Mesenchymal stem cell (in vitro differentiated cells and primary cell): Measurements from ENCODE around the gene CTF1.

Source experiments
- DNase-seq: peaks from one replicate; pipeline ENCODE4 v3.0.0-alpha.2; 2013
- H2AFZ ChIP-seq: one replicate; pipeline ENCODE4 v1.6.1; 2013; ENCODE audit warnings: low read depth, mild to moderate bottlenecking, control low read depth, inconsistent platforms, low read length, moderate library complexity
- H2AK5ac ChIP-seq: 2 replicates; pipeline ENCODE4 v1.6.1; 2013; ENCODE audit warnings: low read length, moderate library complexity, mild to moderate bottlenecking, inconsistent platforms; ENCODE audit not compliant: severe bottlenecking
- H2BK120ac ChIP-seq: one replicate; pipeline ENCODE4 v1.6.1; 2013; ENCODE audit warnings: low read depth, mild to moderate bottlenecking, inconsistent platforms, low read length, moderate library complexity
- H2BK12ac ChIP-seq, 2 experiments: one replicate each; pipeline ENCODE4 v1.6.1; 2013; ENCODE audit warnings: inconsistent platforms in 2 of 2, low read length in 2 of 2, mild to moderate bottlenecking in 2 of 2, moderate library complexity in 2 of 2, control low read depth in 1 of 2
- H2BK15ac ChIP-seq: one replicate; pipeline ENCODE4 v1.6.1; 2013; ENCODE audit warnings: mild to moderate bottlenecking, low read depth, inconsistent platforms; ENCODE audit not compliant: poor library complexity, severe bottlenecking
- H2BK5ac ChIP-seq: 2 replicates; pipeline ENCODE4 v1.6.1; 2013; ENCODE audit warnings: low read depth, mild to moderate bottlenecking, low read length, control low read depth, inconsistent platforms; ENCODE audit not compliant: poor library complexity, severe bottlenecking
- H3K14ac ChIP-seq, 2 experiments: one replicate each; pipeline ENCODE4 v1.6.1; 2013; ENCODE audit warnings: inconsistent platforms in 2 of 2, low read length in 2 of 2, control low read depth in 1 of 2, mild to moderate bottlenecking in 1 of 2, moderate library complexity in 1 of 2
- H3K18ac ChIP-seq, 2 experiments: one replicate each; pipeline ENCODE4 v1.6.1; 2013; ENCODE audit warnings: inconsistent platforms in 2 of 2, low read length in 2 of 2, control low read depth in 1 of 2, low read depth in 1 of 2, mild to moderate bottlenecking in 1 of 2
- H3K23ac ChIP-seq, 2 experiments: one replicate each; pipeline ENCODE4 v1.6.1; 2013; ENCODE audit warnings: inconsistent platforms in 2 of 2, low read length in 2 of 2, mild to moderate bottlenecking in 2 of 2, moderate library complexity in 2 of 2, control low read depth in 1 of 2
- H3K27ac ChIP-seq: 2 replicates; pipeline ENCODE4 v1.5.1; 2013; ENCODE audit warnings: mild to moderate bottlenecking, moderate library complexity, low read length, control low read depth, inconsistent platforms; ENCODE audit not compliant: poor library complexity, severe bottlenecking
- H3K27me3 ChIP-seq, 2 experiments: 2 replicates each; pipeline versions ENCODE4 v1.6.1 to v1.7.0; 2013; ENCODE audit warnings: low read length in 2 of 2, mild to moderate bottlenecking in 2 of 2, moderate library complexity in 2 of 2, control low read depth in 1 of 2, inconsistent platforms in 1 of 2; ENCODE audit not compliant: control insufficient read depth in 1 of 2, insufficient read depth in 1 of 2
- H3K36me3 ChIP-seq, 2 experiments: 2 replicates each; pipeline versions ENCODE4 v1.6.1 to v1.7.0; 2013; ENCODE audit warnings: low read length in 2 of 2, control low read depth in 1 of 2, inconsistent platforms in 1 of 2, low read depth in 1 of 2, mild to moderate bottlenecking in 1 of 2; ENCODE audit not compliant: insufficient read depth in 2 of 2, control insufficient read depth in 1 of 2
- H3K4ac ChIP-seq, 2 experiments: one replicate each; pipeline ENCODE4 v1.6.1; 2013; ENCODE audit warnings: inconsistent platforms in 2 of 2, low read length in 2 of 2, mild to moderate bottlenecking in 2 of 2, moderate library complexity in 2 of 2, control low read depth in 1 of 2, low read depth in 1 of 2
- H3K4me1 ChIP-seq: 2 replicates; pipeline ENCODE4 v1.6.1; 2013; ENCODE audit warnings: low read depth, low read length, control low read depth; ENCODE audit not compliant: control insufficient read depth, insufficient read depth
- H3K4me2 ChIP-seq: 2 replicates; pipeline ENCODE4 v1.6.1; 2013; ENCODE audit warnings: low read length, mild to moderate bottlenecking, inconsistent platforms; ENCODE audit not compliant: poor library complexity, severe bottlenecking
- H3K4me3 ChIP-seq, 2 experiments: 2 replicates each; pipeline versions ENCODE4 v1.5.1 to v1.7.0; 2013; ENCODE audit warnings: low read length in 2 of 2, mild to moderate bottlenecking in 2 of 2, control low read depth in 1 of 2, low read depth in 1 of 2; ENCODE audit not compliant: insufficient read depth in 1 of 2
- H3K79me1 ChIP-seq: replicated peaks from 2 replicates; pipeline ENCODE4 v1.6.1; 2013; ENCODE audit warnings: mild to moderate bottlenecking, control low read depth, low read length, inconsistent platforms; ENCODE audit not compliant: poor library complexity, severe bottlenecking
- H3K9ac ChIP-seq: 2 replicates; pipeline ENCODE4 v1.7.0; 2013; ENCODE audit warnings: mild to moderate bottlenecking, low read length, moderate library complexity
- H3K9me3 ChIP-seq: 2 replicates; pipeline ENCODE4 v1.7.0; 2013; ENCODE audit warnings: mild to moderate bottlenecking, low read length; ENCODE audit not compliant: control insufficient read depth
- H4K8ac ChIP-seq: one replicate; pipeline ENCODE4 v1.6.1; 2013; ENCODE audit warnings: inconsistent platforms, mild to moderate bottlenecking, low read length, moderate library complexity
- H4K91ac ChIP-seq: one replicate; pipeline ENCODE4 v1.6.1; 2013; ENCODE audit warnings: mild to moderate bottlenecking, low read length, inconsistent platforms
- WGBS: methylation state at CpG from one replicate; pipeline ENCODE4 v1.1.7; 2013; ENCODE audit warnings: mixed read lengths; 5-methylcytosine and 5-hydroxymethylcytosine counted together

Gene CTF1

DNA sequence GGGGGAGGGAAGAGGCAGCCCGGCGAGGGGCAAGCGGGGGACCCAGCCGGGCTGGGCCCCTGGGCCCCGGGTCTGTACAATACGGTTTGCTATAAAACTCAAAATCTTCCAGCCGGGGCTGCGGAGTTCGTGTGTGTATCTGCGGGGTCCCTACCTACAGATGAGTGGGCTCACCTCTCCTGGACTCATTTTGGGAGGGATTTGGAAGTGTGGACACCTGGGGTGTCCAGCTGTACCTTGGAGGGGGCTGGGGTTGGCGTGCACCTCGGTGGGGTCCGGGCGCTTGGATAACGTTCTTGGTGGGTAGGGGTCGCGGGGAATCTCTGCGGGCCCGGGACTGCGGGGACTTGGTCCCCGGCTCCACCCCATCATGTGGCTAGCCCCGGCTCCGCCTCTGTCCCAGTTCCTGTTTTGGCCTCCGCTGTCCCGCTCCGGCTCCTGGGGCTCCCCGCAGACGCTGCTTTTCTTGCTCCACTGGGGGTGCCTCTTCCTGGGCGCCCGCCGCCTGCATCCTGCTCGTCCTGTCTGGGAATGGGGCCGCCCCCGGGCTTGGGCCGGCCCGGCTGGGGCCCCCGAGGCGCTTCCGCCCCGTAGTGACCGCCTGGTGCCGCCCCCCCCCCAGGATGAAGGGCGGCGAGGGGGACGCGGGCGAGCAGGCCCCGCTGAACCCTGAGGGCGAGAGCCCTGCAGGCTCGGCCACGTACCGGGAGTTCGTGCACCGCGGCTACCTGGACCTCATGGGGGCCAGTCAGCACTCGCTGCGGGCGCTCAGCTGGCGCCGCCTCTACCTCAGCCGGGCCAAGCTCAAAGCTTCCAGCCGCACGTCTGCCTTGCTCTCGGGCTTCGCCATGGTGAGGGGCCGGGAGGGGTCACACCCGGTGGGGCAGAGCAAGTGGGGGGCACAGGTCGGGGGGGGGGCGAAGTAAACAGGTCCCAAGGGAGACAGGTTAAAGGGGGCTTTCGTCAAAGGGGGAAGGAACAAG is 52.5 kb downstream of the CTF1 start, which contains the start of gene ORAI3:
TSS of gene ORAI3 (plus strand) at position 402 of the 983 bp plus-strand sequence. CDS start at position 624, 222 bp downstream.
- Histone ChIP-seq H3K27ac (peak within 1 kb of the TSS; percentile 92), H3K23ac (peak within 1 kb of the TSS in 1 of 2 experiments; percentile 53), H3K4me2 (peak within 1 kb of the TSS; percentile 74), H3K36me3 (peaks cover 33 to 36% of the 10 kb centered on the region in 2 experiments), H3K9ac (peak within 1 kb of the TSS; percentile 98), H2BK120ac (peak within 1 kb of the TSS; percentile 98), H2AK5ac (peak within 1 kb of the TSS; percentile 91), H3K4me1 (peaks cover 31% of the 10 kb centered on the region), H4K8ac (peak within 1 kb of the TSS; percentile 97), H3K14ac (peak within 1 kb of the TSS; percentile 65 to 96), H3K9me3 (no peaks in the 10 kb centered on the region), H2AFZ (peak within 1 kb of the TSS; percentile 55), H3K27me3 (no peaks in the 10 kb centered on the region), H3K4ac (peak within 1 kb of the TSS; percentile 71 to 99), H3K4me3 (peak within 1 kb of the TSS; percentile 82 to 99), H3K79me1 (peaks cover 18% of the 10 kb centered on the region), H4K91ac (peak within 1 kb of the TSS; percentile 97), H2BK12ac (peak within 1 kb of the TSS; percentile 46 to 61), H2BK5ac (peak within 1 kb of the TSS; percentile 76), H2BK15ac (peak within 1 kb of the TSS; percentile 88), H3K18ac (peak within 1 kb of the TSS; percentile 86 to 91)
- WGBS = under 1% methylated on average over 59 of the region's 70 CpGs
- peak; percentile 82 for DNase-seq

DNA sequence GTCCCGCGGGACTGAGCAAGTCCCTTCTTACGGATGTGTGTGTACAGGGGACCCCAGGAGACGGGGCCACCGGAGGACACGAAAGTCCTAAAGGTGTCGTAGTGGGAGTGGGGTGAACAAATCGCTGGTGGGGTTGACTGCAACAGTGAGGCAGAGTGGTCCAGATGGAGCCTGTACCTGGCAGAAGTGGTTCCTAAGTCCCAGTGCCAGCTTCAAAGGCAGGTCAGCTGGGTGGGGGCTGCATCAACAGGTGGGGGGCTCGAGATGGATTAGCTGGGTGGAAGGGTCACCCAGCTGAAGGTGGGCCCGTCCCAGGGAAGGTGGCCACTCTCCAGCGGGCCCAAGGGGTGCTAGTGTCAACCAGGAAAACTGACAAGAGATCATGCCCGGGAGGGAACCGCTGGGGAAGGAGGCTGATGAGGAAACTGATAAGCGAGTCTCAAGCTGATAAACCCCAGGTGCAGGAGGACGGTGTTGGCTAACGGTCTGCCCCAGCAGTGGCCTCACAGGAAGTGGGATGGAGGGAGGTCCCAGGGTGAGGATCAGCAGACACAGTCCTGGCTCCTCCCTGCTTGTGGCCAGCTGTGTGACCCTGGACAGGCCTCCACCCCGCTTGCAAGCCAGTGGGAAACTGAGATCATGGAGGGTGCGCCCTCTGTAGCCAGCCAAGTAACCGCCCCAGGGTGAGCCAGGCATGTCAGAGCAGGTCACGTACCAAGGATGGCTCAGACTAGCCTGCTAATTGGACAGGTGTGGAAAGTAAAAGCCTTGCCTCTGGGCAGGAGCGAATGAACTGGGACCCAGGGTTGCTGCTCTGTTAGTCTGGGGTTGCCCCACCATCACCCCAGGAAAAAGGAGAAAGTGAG is 53.5 kb downstream of the CTF1 start:
- WGBS = 6% methylated on average over 21 of the region's 21 CpGs
- Histone ChIP-seq H3K9me3 (no peaks in the 10 kb centered on the region), H3K36me3 (peaks cover 24 to 31% of the 10 kb centered on the region in 2 experiments), H4K8ac (peak overlapping the region; percentile 58), H2AFZ (no peak overlapping the region), H2BK12ac (peak overlapping the region; percentile 46 to 83), H2AK5ac (peak overlapping the region; percentile 29), H3K23ac (no peak overlapping the region), H3K79me1 (peaks cover 16% of the 10 kb centered on the region), H4K91ac (peak overlapping the region; percentile 97), H3K4me2 (peak overlapping the region; percentile 74), H3K9ac (peak overlapping the region; percentile 98), H2BK5ac (no peak overlapping the region), H3K14ac (peak overlapping the region in 1 of 2 experiments; percentile 90), H3K27ac (peak overlapping the region; percentile 43), H3K27me3 (no peaks in the 10 kb centered on the region), H3K4me1 (peaks cover 31% of the 10 kb centered on the region), H3K18ac (peak overlapping the region; percentile 86 to 91), H2BK15ac (peak overlapping the region; percentile 88), H2BK120ac (peak overlapping the region; percentile 98), H3K4ac (peak overlapping the region; percentile 69 to 98), H3K4me3 (peak overlapping the region; percentile 82 to 99)
- DNase-seq = peak; percentile 92

DNA sequence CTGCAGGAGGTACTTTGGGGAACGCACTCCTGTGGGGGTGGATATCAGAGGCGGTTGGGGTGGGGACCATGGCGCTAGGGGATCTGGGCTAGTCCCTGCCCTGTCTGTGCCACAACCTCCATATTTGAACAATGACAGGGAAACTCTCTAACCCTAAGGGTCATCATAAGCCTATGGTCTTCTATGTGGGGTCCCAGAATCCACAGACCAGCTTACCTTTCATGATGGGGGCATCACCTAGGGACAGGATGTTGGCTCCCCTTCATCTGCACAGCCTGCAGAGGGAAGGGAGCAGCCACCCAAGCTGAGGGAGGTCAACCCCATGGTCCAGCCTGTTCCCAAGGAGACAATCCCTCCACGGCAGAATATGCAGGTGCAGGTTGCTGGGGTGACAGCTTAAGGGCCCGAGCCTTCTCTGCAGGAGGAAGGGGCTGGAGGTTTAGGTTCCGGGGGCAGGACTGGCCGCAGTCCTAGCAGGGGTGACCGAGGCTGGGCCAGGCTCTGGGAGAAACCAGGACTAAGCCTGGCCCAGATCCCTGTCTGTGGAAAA is 54.2 kb downstream of the CTF1 start:
- Histone ChIP-seq H2BK120ac (no peak overlapping the region), H2BK15ac (no peak overlapping the region), H3K14ac (peak overlapping the region in 1 of 2 experiments; percentile 56), H2AK5ac (peak overlapping the region; percentile 24), H3K9ac (peak overlapping the region; percentile 98), H3K9me3 (no peaks in the 10 kb centered on the region), H2BK5ac (no peak overlapping the region), H3K27me3 (no peaks in the 10 kb centered on the region), H3K4me2 (peak overlapping the region; percentile 74), H4K91ac (peak overlapping the region; percentile 5), H2BK12ac (peak overlapping the region; percentile 4 to 96), H3K4me3 (peak overlapping the region in 1 of 2 experiments; percentile 99), H3K36me3 (peaks cover 21 to 27% of the 10 kb centered on the region in 2 experiments), H3K27ac (peak overlapping the region; percentile 43), H3K79me1 (peaks cover 13% of the 10 kb centered on the region), H3K23ac (no peak overlapping the region), H4K8ac (peak overlapping the region; percentile 68), H3K18ac (peak overlapping the region; percentile 25 to 58), H3K4ac (peak overlapping the region; percentile 2 to 87), H3K4me1 (peaks cover 31% of the 10 kb centered on the region), H2AFZ (no peak overlapping the region)
- 87% methylated on average over 7 of the region's 8 CpGs for WGBS
- no peak for DNase-seq
